Muscle of back (tissue), 11 donors: ENCODE measurements around the gene CCDC192. TPM values are rescaled to one million over a fixed set of nuclear protein-coding genes. Genes with fewer than 3 reads are reported as not detected.
"Not testable (repeated sequence)": the region's sequence is repeated elsewhere in the genome, so short reads cannot be mapped to it uniquely, and the experiment has no call there.

ENCODE experiments used
- DNase-seq, 3 donors: peaks; one replicate each; pipeline versions ENCODE4 v3.0.0 to v3.0.0-alpha.2; 2013
- polyA plus RNA-seq, 10 donors: library from polyadenylated mRNA; unstranded; fragments of 120-200 nt; gene quantifications; one replicate each; pipeline ENCODE4 v1.2.1, GENCODE V29; 2013; ENCODE audit not compliant: insufficient read length in 10 of 10

CCDC192 gene
- polyA plus RNA-seq, 10 donors, result 0.24 to 1.2 (median 0.49) TPM

GRCh38 chr5:127697894-127698600 is 5.1 kb upstream of the CCDC192 start:
- no peak for DNase-seq

- no peak for DNase-seq
Observed at GRCh38 chr5:127699416-127699815, 3.8 kb upstream of the CCDC192 start.

- no peak for DNase-seq
Observed at GRCh38 chr5:127700237-127700766, 2.9 kb upstream of the CCDC192 start.

GRCh38 chr5:127702434-127702833 is 757 bp upstream of the CCDC192 start:
- DNase-seq, result no peak

GRCh38 chr5:127705120-127705892 is 2.1 kb downstream of the CCDC192 start:
- peak; percentile 36 to 66 (median 62) for DNase-seq

- peak in 1 of 3 donors; percentile 18 for DNase-seq
Observed at GRCh38 chr5:127706691-127707090, 3.5 kb downstream of the CCDC192 start.

GRCh38 chr5:127707209-127707608 is 4.0 kb downstream of the CCDC192 start:
- DNase-seq, result peak in 1 of 3 donors; percentile 43

- not testable (repeated sequence) for DNase-seq
Observed at GRCh38 chr5:127713083-127713482, 9.9 kb downstream of the CCDC192 start.

- DNase-seq, result no peak
Observed at GRCh38 chr5:127718181-127718580, 15.0 kb downstream of the CCDC192 start.

- DNase-seq, result peak in 2 of 3 donors; percentile 9 to 32
Observed at GRCh38 chr5:127723571-127723970, 20.4 kb downstream of the CCDC192 start.

GRCh38 chr5:127725673-127726072 is 22.5 kb downstream of the CCDC192 start:
- DNase-seq, result no peak

GRCh38 chr5:127732963-127733362 is 29.8 kb downstream of the CCDC192 start:
- DNase-seq, result no peak

GRCh38 chr5:127739348-127739747 is 36.2 kb downstream of the CCDC192 start:
- DNase-seq, result not testable (repeated sequence)

- DNase-seq, result no peak
Observed at GRCh38 chr5:127739807-127740384, 36.7 kb downstream of the CCDC192 start.

GRCh38 chr5:127741412-127741811 is 38.2 kb downstream of the CCDC192 start:
- DNase-seq, result no peak

- DNase-seq, result no peak
Observed at GRCh38 chr5:127744241-127744640, 41.0 kb downstream of the CCDC192 start.

GRCh38 chr5:127746756-127747155 is 43.6 kb downstream of the CCDC192 start:
- DNase-seq, result peak in 2 of 3 donors; percentile 22 to 48

- DNase-seq, result not testable (repeated sequence)
Observed at GRCh38 chr5:127752503-127753265, 49.5 kb downstream of the CCDC192 start.

GRCh38 chr5:127754259-127754658 is 51.1 kb downstream of the CCDC192 start:
- DNase-seq, result no peak

GRCh38 chr5:127754706-127755105 is 51.5 kb downstream of the CCDC192 start:
- no peak for DNase-seq

- peak; percentile 10 to 41 (median 37) for DNase-seq
Observed at GRCh38 chr5:127757576-127757975, 54.4 kb downstream of the CCDC192 start.
